ENCODE results near the gene PFKFB2. TPM values are rescaled to one million over a fixed set of nuclear protein-coding genes. Genes with fewer than 3 reads are reported as not detected.

The PFKFB2 gene
- total and polyA plus RNA-seq, 2 donors (not counting 1 experiment from before 2014, with no cell fraction given): 6.5 to 18.2 TPM

DNA sequence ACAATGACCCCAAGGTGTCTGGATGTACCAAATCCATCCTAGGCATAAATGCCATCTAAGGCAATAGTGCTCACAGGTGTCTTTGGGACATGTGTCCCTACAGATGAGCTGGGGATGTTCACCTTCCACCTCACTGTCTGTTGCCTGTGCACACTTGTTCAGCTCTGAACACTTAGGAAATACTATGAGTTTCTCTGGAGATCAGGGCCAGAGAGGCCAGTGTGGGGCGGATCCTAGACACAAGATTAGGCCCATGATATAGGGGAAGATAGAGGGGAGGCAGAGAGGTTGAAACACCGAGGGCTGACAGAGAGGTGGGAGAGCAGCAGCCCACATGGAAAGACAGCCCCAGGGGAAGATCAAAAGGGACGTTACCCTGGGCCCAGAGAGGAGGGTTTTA lies 46.2 kb upstream of the PFKFB2 start:
- H3K79me2 ChIP-seq (ENCODE audit: control insufficient read depth, insufficient read depth, low read length): no peaks in the 10 kb centered on the region
- no peak overlapping the region for H3K9ac ChIP-seq (ENCODE audit: low read length)
- H3K4me2 ChIP-seq (replicated peaks; ENCODE audit: low read depth, low read length, poor library complexity, severe bottlenecking): no peak overlapping the region
- WGBS (ENCODE audit: insufficient coverage): 100% methylated on average over 2 of the region's 3 CpGs
- H3K4me1 Mint-ChIP-seq: peaks cover 2% of the 10 kb centered on the region
- POLR2A ChIA-PET: no interaction called here
- no peak overlapping the region for H2AFZ ChIP-seq (ENCODE audit: insufficient read depth, low read depth, low read length, poor library complexity, severe bottlenecking)
- peaks cover 3 to 4% of the 10 kb centered on the region in 2 donors for H3K4me1 ChIP-seq (ENCODE audit: control insufficient read depth in 2 of 2, insufficient read depth in 2 of 2, low read length in 2 of 2)
- H3K27ac ChIP-seq (ENCODE audit: low read length in 2 of 2): no peak overlapping the region
- peaks cover 0 to 9% (median 2%) of the 10 kb centered on the region in 4 experiments for H3K27me3 ChIP-seq (replicated peaks in 1 of 4; ENCODE audit: control extremely low read depth in 1 of 4, control insufficient read depth in 3 of 4, insufficient read depth in 4 of 4, low read length in 3 of 4)
- no peaks in the 10 kb centered on the region for H3K36me3 ChIP-seq (replicated peaks in 1 of 2; ENCODE audit: control extremely low read depth in 1 of 2, control insufficient read depth in 1 of 2, extremely low read depth in 1 of 2, insufficient read depth in 2 of 2, low read length in 1 of 2)
- DNase-seq: no peak
- H3K27ac Mint-ChIP-seq: no peak overlapping the region
- no peak for TF ChIP-seq EZH2 (IDR thresholded peaks at IDR 0.05; ENCODE audit: borderline replicate concordance, insufficient read depth, low read depth, low read length, poor library complexity, severe bottlenecking)
- TF ChIP-seq, protein P1, sequence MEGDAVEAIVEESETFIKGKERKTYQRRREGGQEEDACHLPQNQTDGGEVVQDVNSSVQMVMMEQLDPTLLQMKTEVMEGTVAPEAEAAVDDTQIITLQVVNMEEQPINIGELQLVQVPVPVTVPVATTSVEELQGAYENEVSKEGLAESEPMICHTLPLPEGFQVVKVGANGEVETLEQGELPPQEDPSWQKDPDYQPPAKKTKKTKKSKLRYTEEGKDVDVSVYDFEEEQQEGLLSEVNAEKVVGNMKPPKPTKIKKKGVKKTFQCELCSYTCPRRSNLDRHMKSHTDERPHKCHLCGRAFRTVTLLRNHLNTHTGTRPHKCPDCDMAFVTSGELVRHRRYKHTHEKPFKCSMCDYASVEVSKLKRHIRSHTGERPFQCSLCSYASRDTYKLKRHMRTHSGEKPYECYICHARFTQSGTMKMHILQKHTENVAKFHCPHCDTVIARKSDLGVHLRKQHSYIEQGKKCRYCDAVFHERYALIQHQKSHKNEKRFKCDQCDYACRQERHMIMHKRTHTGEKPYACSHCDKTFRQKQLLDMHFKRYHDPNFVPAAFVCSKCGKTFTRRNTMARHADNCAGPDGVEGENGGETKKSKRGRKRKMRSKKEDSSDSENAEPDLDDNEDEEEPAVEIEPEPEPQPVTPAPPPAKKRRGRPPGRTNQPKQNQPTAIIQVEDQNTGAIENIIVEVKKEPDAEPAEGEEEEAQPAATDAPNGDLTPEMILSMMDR (IDR thresholded peaks at IDR 0.05): no peak
- H3K4me3 Mint-ChIP-seq: no peak overlapping the region
- CTCF ChIA-PET: interaction anchor here (0.9 to 4.5 kb wide), 7 partner anchors 9 to 376 kb away, joined by 3 to 26 read pairs (median 4); partner anchors contain the start of gene PFKFB2
- no peak overlapping the region for H3K4me3 ChIP-seq (ENCODE audit: control extremely low read depth in 1 of 5, extremely low read depth in 1 of 5, insufficient read depth in 1 of 5, low read depth in 2 of 5, low read length in 4 of 5)
- peaks cover 26% of the 10 kb centered on the region for H3K27me3 Mint-ChIP-seq
- H3K9me3 Mint-ChIP-seq (ENCODE audit: insufficient read depth): no peaks in the 10 kb centered on the region
- intact Hi-C loops (cut with micrococcal nuclease): loop anchor here (5.0 kb wide), 1 partner anchor 70 kb away; no protein-coding TSS in a partner anchor
- no peaks in the 10 kb centered on the region for H4K20me1 ChIP-seq (ENCODE audit: control insufficient read depth, insufficient read depth, low read length, poor library complexity, severe bottlenecking)
- ATAC-seq (ENCODE audit: low read depth): no peak
- H3K9me3 ChIP-seq (ENCODE audit: control extremely low read depth in 1 of 3, control insufficient read depth in 2 of 3, insufficient read depth in 1 of 3, low read length in 2 of 3): no peaks in the 10 kb centered on the region

- Histone ChIP-seq H3K9ac (ENCODE audit: low read length) (no peak overlapping the region), H3K27ac (ENCODE audit: low read length in 2 of 2) (no peak overlapping the region), H3K36me3 (replicated peaks in 1 of 2; ENCODE audit: control extremely low read depth in 1 of 2, control insufficient read depth in 1 of 2, extremely low read depth in 1 of 2, insufficient read depth in 2 of 2, low read length in 1 of 2) (no peaks in the 10 kb centered on the region), H3K4me1 (ENCODE audit: control insufficient read depth in 2 of 2, insufficient read depth in 2 of 2, low read length in 2 of 2) (peaks cover 3 to 4% of the 10 kb centered on the region in 2 donors), H3K4me3 (ENCODE audit: control extremely low read depth in 1 of 5, extremely low read depth in 1 of 5, insufficient read depth in 1 of 5, low read depth in 2 of 5, low read length in 4 of 5) (no peak overlapping the region), H3K79me2 (ENCODE audit: control insufficient read depth, insufficient read depth, low read length) (no peaks in the 10 kb centered on the region), H3K4me2 (replicated peaks; ENCODE audit: low read depth, low read length, poor library complexity, severe bottlenecking) (no peak overlapping the region), H3K9me3 (ENCODE audit: control extremely low read depth in 1 of 3, control insufficient read depth in 2 of 3, insufficient read depth in 1 of 3, low read length in 2 of 3) (no peaks in the 10 kb centered on the region), H2AFZ (ENCODE audit: insufficient read depth, low read depth, low read length, poor library complexity, severe bottlenecking) (no peak overlapping the region), H4K20me1 (ENCODE audit: control insufficient read depth, insufficient read depth, low read length, poor library complexity, severe bottlenecking) (no peaks in the 10 kb centered on the region), H3K27me3 (replicated peaks in 1 of 4; ENCODE audit: control extremely low read depth in 1 of 4, control insufficient read depth in 3 of 4, insufficient read depth in 4 of 4, low read length in 3 of 4) (peaks cover 0 to 9% (median 4%) of the 10 kb centered on the region in 4 experiments)
- peaks cover 32% of the 10 kb centered on the region for H3K27me3 Mint-ChIP-seq
- POLR2A ChIA-PET: no interaction called here
- intact Hi-C loops (cut with micrococcal nuclease): loop anchor here (5.0 kb wide), 1 partner anchor 70 kb away; no protein-coding TSS in a partner anchor
- TF ChIP-seq EZH2 (IDR thresholded peaks at IDR 0.05; ENCODE audit: borderline replicate concordance, insufficient read depth, low read depth, low read length, poor library complexity, severe bottlenecking): no peak
- TF ChIP-seq, protein P1 (IDR thresholded peaks at IDR 0.05): no peak
- DNase-seq (no peak), ATAC-seq (ENCODE audit: low read depth) (no peak)
- H3K4me1 Mint-ChIP-seq: peaks cover 2% of the 10 kb centered on the region
- WGBS (ENCODE audit: insufficient coverage): 93% methylated on average over 2 of the region's 5 CpGs
- CTCF ChIA-PET: interaction anchor here (1.1 to 4.5 kb wide), 3 partner anchors 9 to 344 kb away, joined by 3 to 26 read pairs (median 4); no protein-coding TSS in a partner anchor
- no peaks in the 10 kb centered on the region for H3K9me3 Mint-ChIP-seq (ENCODE audit: insufficient read depth)
- H3K27ac Mint-ChIP-seq: no peak overlapping the region
- H3K4me3 Mint-ChIP-seq: no peak overlapping the region
Observed at GRCh38 chr1:207007352-207008033, 45.6 kb upstream of the PFKFB2 start.

Measured in B cell (primary cell).